IMR-90 (cell line): ENCODE results near the gene STRIP1. TPM values are rescaled to one million over a fixed set of nuclear protein-coding genes. Genes with fewer than 3 reads are reported as not detected.

ENCODE experiments used
- ATAC-seq: fragments of 200-7000 bp; cut with Tn5 transposase; 2 replicates; pipeline ENCODE4 v1.9.1; 2020; ENCODE audit warnings: low read depth, mild to moderate bottlenecking, moderate library complexity
- BruUV-seq: library from RNA; stranded (reverse); fragments of 400-500 nt; replicated peaks from 2 replicates; lab custom pipeline; 2021; lab: Mats Ljungman, UMichigan
- CTCF ChIA-PET: fragments of 300-600 bp; formaldehyde crosslinking; extraction: SDS; loops from one replicate; lab custom pipeline; 2021; ENCODE audit warnings: antibody characterized with exemption; lab: Yijun Ruan, JAX
- POLR2A ChIA-PET: fragments of 300-600 bp; sonication (Branson Sonifier 250); formaldehyde crosslinking; loops from one replicate; lab custom pipeline; 2022; ENCODE audit warnings: antibody characterized with exemption; ENCODE audit not compliant: unreplicated experiment; lab: Charles Lee
- DNase-seq: peaks from one replicate; pipeline ENCODE4 v3.0.0; 2013
- H2AFZ ChIP-seq: replicated peaks from 2 replicates; pipeline ENCODE3; 2013; ENCODE audit warnings: low read length, mild to moderate bottlenecking; ENCODE audit not compliant: poor library complexity
- H2AK5ac ChIP-seq: 2 replicates; pipeline ENCODE4 v1.6.1; 2013; ENCODE audit warnings: low read depth, low read length, inconsistent platforms
- H2AK9ac ChIP-seq: replicated peaks from 2 replicates; pipeline ENCODE3; 2013; ENCODE audit warnings: mild to moderate bottlenecking, low read depth, low read length, moderate library complexity; ENCODE audit not compliant: poor library complexity
- H2BK120ac ChIP-seq: 2 replicates; pipeline ENCODE4 v1.6.1; 2013; ENCODE audit warnings: low read depth, low read length, inconsistent platforms
- H2BK15ac ChIP-seq: 3 replicates; pipeline ENCODE4 v1.6.1; 2013; ENCODE audit warnings: low read depth, low read length, inconsistent platforms
- H2BK20ac ChIP-seq: 2 replicates; pipeline ENCODE4 v1.6.1; 2013; ENCODE audit warnings: low read depth, mild to moderate bottlenecking, inconsistent platforms, low read length, moderate library complexity
- H2BK5ac ChIP-seq: 2 replicates; pipeline ENCODE4 v1.6.1; 2013; ENCODE audit warnings: mild to moderate bottlenecking, low read depth, low read length, inconsistent platforms; ENCODE audit not compliant: poor library complexity, severe bottlenecking
- H3K14ac ChIP-seq: replicated peaks from 2 replicates; pipeline ENCODE4 v1.6.1; 2013; ENCODE audit warnings: low read depth, low read length, inconsistent platforms
- H3K18ac ChIP-seq: 2 replicates; pipeline ENCODE4 v1.6.1; 2013; ENCODE audit warnings: low read depth, low read length, control low read depth
- H3K23ac ChIP-seq: 2 replicates; pipeline ENCODE4 v1.6.1; 2013; ENCODE audit warnings: low read depth, low read length, inconsistent platforms
- H3K27ac ChIP-seq: 2 replicates; pipeline ENCODE4 v1.5.1; 2013; ENCODE audit warnings: mild to moderate bottlenecking, control low read depth, low read length; ENCODE audit not compliant: insufficient read depth
- H3K27me3 ChIP-seq: 2 replicates; pipeline ENCODE4 v1.6.1; 2013; ENCODE audit warnings: low read length; ENCODE audit not compliant: control insufficient read depth, insufficient read depth
- H3K36me3 ChIP-seq: 2 replicates; pipeline ENCODE4 v1.6.1; 2013; ENCODE audit warnings: low read length, mixed read lengths; ENCODE audit not compliant: control insufficient read depth, insufficient read depth
- H3K4ac ChIP-seq: 2 replicates; pipeline ENCODE4 v1.6.1; 2013; ENCODE audit warnings: low read depth, low read length, inconsistent platforms
- H3K4me1 ChIP-seq: 2 replicates; pipeline ENCODE4 v1.6.1; 2013; ENCODE audit warnings: low read length, mixed read lengths; ENCODE audit not compliant: control insufficient read depth, insufficient read depth
- H3K4me2 ChIP-seq: 2 replicates; pipeline ENCODE4 v1.6.1; 2013; ENCODE audit warnings: low read depth, mild to moderate bottlenecking, control low read depth, low read length, moderate library complexity
- H3K4me3 ChIP-seq: 2 replicates; pipeline ENCODE4 v1.5.1; 2013; ENCODE audit warnings: low read depth, mild to moderate bottlenecking, control low read depth, low read length, moderate library complexity; ENCODE audit not compliant: insufficient read depth
- H3K56ac ChIP-seq: 2 replicates; pipeline ENCODE4 v1.6.1; 2013; ENCODE audit warnings: low read length, inconsistent platforms; ENCODE audit not compliant: insufficient read depth; ENCODE audit errors: extremely low read depth
- H3K79me1 ChIP-seq, 2 experiments: 2 replicates each; pipeline ENCODE4 v1.6.1; 2013; ENCODE audit warnings: low read length in 2 of 2, inconsistent platforms in 1 of 2, low read depth in 1 of 2
- H3K9ac ChIP-seq: 2 replicates; pipeline ENCODE4 v1.6.1; 2013; ENCODE audit warnings: low read depth, low read length, control low read depth
- H3K9me1 ChIP-seq: 2 replicates; pipeline ENCODE4 v1.6.1; 2013; ENCODE audit warnings: low read length, inconsistent platforms; ENCODE audit not compliant: insufficient read depth
- H3K9me3 ChIP-seq: 2 replicates; pipeline ENCODE4 v1.6.1; 2013; ENCODE audit warnings: low read length; ENCODE audit not compliant: control insufficient read depth, insufficient read depth
- H4K20me1 ChIP-seq: 2 replicates; pipeline ENCODE4 v1.6.1; 2013; ENCODE audit warnings: low read length, inconsistent platforms; ENCODE audit not compliant: insufficient read depth
- H4K5ac ChIP-seq: 2 replicates; pipeline ENCODE4 v1.6.1; 2013; ENCODE audit warnings: mild to moderate bottlenecking, low read depth, low read length, control low read depth
- H4K8ac ChIP-seq, 2 experiments: 2 replicates each; pipeline ENCODE4 v1.6.1; 2013; ENCODE audit warnings: low read depth in 2 of 2, low read length in 2 of 2, control low read depth in 1 of 2, inconsistent platforms in 1 of 2
- H4K91ac ChIP-seq: 2 replicates; pipeline ENCODE4 v1.6.1; 2013; ENCODE audit warnings: low read depth, low read length, inconsistent platforms; ENCODE audit not compliant: insufficient read depth
- CEBPB ChIP-seq: IDR thresholded peaks from 2 replicates; pipeline ENCODE4 v1.6.1; 2012; ENCODE audit warnings: low read depth, low read length, improper control_type of control experiment
- FOS ChIP-seq: fragments of 150-350 bp; IDR thresholded peaks from 2 replicates; pipeline ENCODE4 v1.6.1; 2016; ENCODE audit warnings: low read depth, low read length
- MAZ ChIP-seq: IDR thresholded peaks from 2 replicates; pipeline ENCODE4 v1.6.1; 2012; ENCODE audit warnings: low read depth, mild to moderate bottlenecking, low read length, improper control_type of control experiment, moderate library complexity, borderline replicate concordance
- NFE2L2 ChIP-seq: fragments of 150-350 bp; IDR thresholded peaks from 2 replicates; pipeline ENCODE4 v1.6.1; 2016; ENCODE audit warnings: low read depth, mild to moderate bottlenecking, low read length
- POLR2A ChIP-seq: IDR thresholded peaks from 2 replicates; pipeline ENCODE4 v1.6.1; 2012; ENCODE audit warnings: mild to moderate bottlenecking, low read depth, low read length
- RCOR1 ChIP-seq: IDR thresholded peaks from 2 replicates; pipeline ENCODE4 v1.6.1; 2012; ENCODE audit warnings: mild to moderate bottlenecking, low read length, improper control_type of control experiment; ENCODE audit not compliant: insufficient replicate concordance
- RFX5 ChIP-seq: IDR thresholded peaks from 2 replicates; pipeline ENCODE4 v1.8.0; 2012; ENCODE audit warnings: low read depth, mild to moderate bottlenecking, low read length, moderate library complexity
- WGBS, 2 experiments: methylation state at CpG; one replicate each; pipeline versions ENCODE4 v1.1.5 to v1.1.7; 2013; ENCODE audit warnings: missing lambda C conversion rate in 2 of 2; ENCODE audit not compliant: insufficient read length in 1 of 2; ENCODE audit errors: extremely low coverage in 2 of 2; 5-methylcytosine and 5-hydroxymethylcytosine counted together
- dilution Hi-C: fragments of 300-500 bp; cut with HindIII; formaldehyde crosslinking; loops from one replicate; pipeline ENCODE4 v1.14.3; 2018; ENCODE audit warnings: low sequenced_read_pairs; ENCODE audit not compliant: unreplicated experiment
- in situ Hi-C: fragments of 300-500 bp; cut with MboI; formaldehyde crosslinking; loops from 3 replicates; pipeline ENCODE4 v1.14.3; 2019; ENCODE audit warnings: low sequenced_read_pairs, inconsistent platforms, mixed read lengths
- intact Hi-C: fragments of 100-400 bp; cut with micrococcal nuclease; formaldehyde crosslinking; loops from 2 replicates; pipeline ENCODE4 v1.10.0; 2022
- polyA plus RNA-seq, 3 experiments: library from polyadenylated mRNA; depleted of rRNA; stranded (reverse); fragments of >200 nt; gene quantifications; 2 replicates each; pipeline ENCODE4 v1.2.3, GENCODE V29; 2012; ENCODE audit warnings: low replicate concordance in 1 of 3
- total RNA-seq: library from RNA; depleted of rRNA; stranded (reverse); fragments of >200 nt; gene quantifications from 2 replicates; pipeline ENCODE4 v1.2.3, GENCODE V29; 2012
- TF ChIP-seq, protein P1 (sequence below): fragments of 150-350 bp; IDR thresholded peaks from 2 replicates; pipeline ENCODE4 v1.6.1; 2017; ENCODE audit warnings: mild to moderate bottlenecking, antibody characterized with exemption, low read length, low read depth
- TF ChIP-seq, protein P2 (sequence below): fragments of 150-350 bp; IDR thresholded peaks from 2 replicates; pipeline ENCODE4 v1.6.1; 2016; ENCODE audit warnings: low read depth, mild to moderate bottlenecking, low read length, moderate library complexity, borderline replicate concordance

Gene STRIP1
- total and polyA plus RNA-seq, 2 of the 4 experiments (the other 2 are of a cell fraction), result 30.4 to 33.5 TPM

DNA sequence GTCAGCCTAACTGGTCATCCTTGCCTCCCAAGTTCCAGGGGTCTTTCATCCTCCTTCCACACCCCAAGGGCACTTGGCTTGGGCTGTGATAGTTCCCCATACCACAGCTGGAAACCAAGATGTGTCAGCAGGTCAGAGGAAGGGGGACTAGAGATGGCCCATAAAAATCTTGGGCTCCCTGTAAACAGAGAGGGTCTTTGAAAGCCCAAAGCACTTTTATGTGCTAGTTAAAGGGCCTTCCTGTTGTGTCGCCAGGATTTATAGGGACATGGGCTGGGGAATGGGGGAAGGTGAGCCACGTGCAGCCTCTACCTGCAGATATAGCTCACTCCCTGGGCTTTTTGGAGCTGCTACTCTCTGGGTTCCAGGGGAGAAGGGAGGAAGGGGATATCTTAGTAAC lies 65.9 kb downstream of the STRIP1 start:
- no TSS peak for BruUV-seq

More for the DNA sequence above, 65.9 kb downstream of the STRIP1 start:
- Histone ChIP-seq H2AK5ac (no peak overlapping the region), H2AK9ac (no peak overlapping the region), H3K27me3 (peaks cover 50% of the 10 kb centered on the region), H3K9me3 (no peaks in the 10 kb centered on the region), H3K79me1 (no peaks in the 10 kb centered on the region), H3K4me3 (no peak overlapping the region), H4K5ac (no peak overlapping the region), H4K20me1 (no peaks in the 10 kb centered on the region), H4K8ac (no peak overlapping the region), H3K36me3 (no peaks in the 10 kb centered on the region), H3K4me1 (no peaks in the 10 kb centered on the region; the same call in 1 of the 2 replicates), H2BK120ac (no peak overlapping the region), H3K18ac (no peak overlapping the region), H2BK5ac (no peak overlapping the region), H3K4ac (no peak overlapping the region), H2BK15ac (no peak overlapping the region), H2BK20ac (no peak overlapping the region), H3K23ac (no peak overlapping the region), H4K91ac (no peak overlapping the region), H3K9me1 (peaks cover 2% of the 10 kb centered on the region; the same call in 1 of the 2 replicates), H3K14ac (no peak overlapping the region), H2AFZ (no peak overlapping the region), H3K56ac (no peak overlapping the region), H3K27ac (no peak overlapping the region), H3K9ac (no peak overlapping the region), H3K4me2 (no peak overlapping the region)
- DNase-seq, result no peak
- WGBS, 2 experiments, result no CpG with 5 or more reads among the region's 2 CpGs
- POLR2A ChIA-PET, result no interaction called here
- ATAC-seq, result no peak
- CTCF ChIA-PET, result no interaction called here
- in situ Hi-C loops, result no loop called here
- dilution Hi-C loops, result no loop called here
- TF ChIP-seq, protein P1, sequence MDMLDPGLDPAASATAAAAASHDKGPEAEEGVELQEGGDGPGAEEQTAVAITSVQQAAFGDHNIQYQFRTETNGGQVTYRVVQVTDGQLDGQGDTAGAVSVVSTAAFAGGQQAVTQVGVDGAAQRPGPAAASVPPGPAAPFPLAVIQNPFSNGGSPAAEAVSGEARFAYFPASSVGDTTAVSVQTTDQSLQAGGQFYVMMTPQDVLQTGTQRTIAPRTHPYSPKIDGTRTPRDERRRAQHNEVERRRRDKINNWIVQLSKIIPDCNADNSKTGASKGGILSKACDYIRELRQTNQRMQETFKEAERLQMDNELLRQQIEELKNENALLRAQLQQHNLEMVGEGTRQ, result no peak
- TF ChIP-seq CEBPB (no peak), POLR2A (no peak), RFX5 (no peak), RCOR1 (no peak), NFE2L2 (no peak), FOS (no peak), MAZ (no peak)
- TF ChIP-seq, protein P2, sequence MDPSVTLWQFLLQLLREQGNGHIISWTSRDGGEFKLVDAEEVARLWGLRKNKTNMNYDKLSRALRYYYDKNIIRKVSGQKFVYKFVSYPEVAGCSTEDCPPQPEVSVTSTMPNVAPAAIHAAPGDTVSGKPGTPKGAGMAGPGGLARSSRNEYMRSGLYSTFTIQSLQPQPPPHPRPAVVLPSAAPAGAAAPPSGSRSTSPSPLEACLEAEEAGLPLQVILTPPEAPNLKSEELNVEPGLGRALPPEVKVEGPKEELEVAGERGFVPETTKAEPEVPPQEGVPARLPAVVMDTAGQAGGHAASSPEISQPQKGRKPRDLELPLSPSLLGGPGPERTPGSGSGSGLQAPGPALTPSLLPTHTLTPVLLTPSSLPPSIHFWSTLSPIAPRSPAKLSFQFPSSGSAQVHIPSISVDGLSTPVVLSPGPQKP, result no peak
- intact Hi-C loops, result no loop called here
